ENCODE results near the gene SHISA5.
A peak's percentile ranks its signal among the peaks of the same experiment; 100 is the strongest.

The SHISA5 gene

GRCh38 chr3:48429317-48429959 is 74.5 kb downstream of the SHISA5 start:
- DNase-seq, result peak; percentile 61

DNA sequence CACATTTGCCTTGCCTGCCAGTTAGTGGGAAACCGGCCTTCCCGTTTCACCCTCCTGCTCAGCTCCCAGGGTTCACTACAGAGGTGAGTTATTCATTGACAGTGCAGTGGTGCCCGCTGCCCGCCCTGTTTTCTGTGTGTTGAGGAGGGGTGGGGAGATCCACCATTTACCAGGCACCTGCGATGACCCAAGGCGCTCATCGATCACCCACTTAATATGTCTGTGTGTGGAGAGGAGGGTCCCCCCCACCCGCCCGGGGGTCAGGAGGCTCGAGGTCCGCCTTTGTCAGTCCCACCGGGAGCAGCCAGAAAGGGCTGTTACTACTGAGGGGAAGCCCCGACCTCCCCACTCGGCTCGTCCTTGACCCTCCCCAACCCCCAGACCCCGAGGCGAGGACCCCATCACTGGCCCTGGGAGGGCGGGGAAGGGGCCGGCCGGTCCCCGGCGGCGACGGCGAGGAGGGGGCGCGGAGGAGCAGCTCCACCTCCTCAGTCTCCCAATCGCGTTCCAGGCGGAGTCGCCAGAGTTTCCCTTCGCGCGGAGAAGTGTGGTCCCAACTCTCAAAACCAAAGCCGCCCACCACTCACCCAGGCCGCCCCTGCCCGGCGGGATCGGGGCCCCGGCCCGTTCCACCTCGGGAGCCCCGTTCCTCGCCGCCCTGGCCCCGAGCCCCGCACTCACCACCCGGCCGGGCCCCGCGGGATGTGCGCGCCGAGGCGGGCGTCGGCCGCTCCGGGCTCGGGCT is 75.2 kb downstream of the SHISA5 start:
- DNase-seq, result peak; percentile 17 to 30

DNA sequence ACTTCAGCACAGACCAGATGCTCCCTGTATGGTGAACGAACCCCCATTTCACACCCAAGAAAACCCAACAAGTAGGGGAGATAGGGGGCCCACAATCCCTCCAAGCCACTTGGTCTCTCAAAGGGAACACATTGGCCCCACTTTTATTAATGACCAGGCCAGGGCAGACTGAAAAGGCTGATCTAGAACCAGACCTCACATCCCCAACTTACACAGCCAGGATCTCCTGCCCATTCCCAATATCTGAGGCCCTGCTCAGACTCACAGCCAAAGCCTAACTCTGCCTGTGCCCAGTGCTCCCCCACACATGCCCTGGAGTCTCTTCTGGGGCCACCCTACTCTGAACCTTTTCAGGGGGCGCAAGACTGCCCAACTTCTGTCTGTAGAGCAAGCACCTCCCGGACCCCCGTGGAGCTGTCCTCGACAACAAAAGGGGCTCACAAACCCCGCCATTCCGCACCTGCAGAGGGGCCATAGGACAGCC is 75.8 kb downstream of the SHISA5 start:
- DNase-seq, result no peak

GRCh38 chr3:48427630-48427962 is 76.4 kb downstream of the SHISA5 start:
- no peak for DNase-seq

DNA sequence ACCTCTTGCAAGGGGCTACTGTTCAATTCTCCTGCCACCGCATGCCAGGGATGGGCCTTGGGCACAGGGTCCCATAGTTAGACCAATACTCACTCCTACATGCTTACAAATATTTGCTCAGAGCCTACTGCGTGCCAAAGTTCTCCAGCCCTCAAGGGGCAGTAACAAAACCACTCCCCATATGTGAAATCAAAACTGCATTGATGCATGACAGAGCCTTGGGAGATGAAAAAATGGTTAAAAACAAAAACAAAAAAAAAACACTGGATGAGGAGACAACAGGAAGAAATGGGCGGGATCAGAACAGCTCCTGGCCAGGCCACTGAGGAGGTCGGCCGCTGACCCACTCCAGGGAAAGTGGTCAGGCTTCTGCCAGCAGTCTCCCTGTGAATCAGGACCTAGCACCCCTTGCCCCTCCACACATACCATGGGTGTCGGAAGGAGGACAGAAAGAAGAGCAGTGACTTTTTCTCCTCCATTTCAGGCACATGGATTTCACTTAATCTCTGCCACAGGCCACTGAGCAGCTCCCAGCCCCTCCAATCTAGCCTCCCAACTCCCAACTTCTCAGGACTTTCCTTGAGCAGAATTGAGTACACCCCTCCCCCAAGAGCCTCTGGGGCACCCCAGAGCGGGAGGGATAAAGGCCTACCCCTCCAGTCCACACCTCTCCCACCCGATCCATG is 76.9 kb downstream of the SHISA5 start:
- no peak for DNase-seq

GRCh38 chr3:48426401-48426909 is 77.5 kb downstream of the SHISA5 start:
- DNase-seq, result no peak

GRCh38 chr3:48425281-48425812 is 78.6 kb downstream of the SHISA5 start:
- no peak for DNase-seq

DNA sequence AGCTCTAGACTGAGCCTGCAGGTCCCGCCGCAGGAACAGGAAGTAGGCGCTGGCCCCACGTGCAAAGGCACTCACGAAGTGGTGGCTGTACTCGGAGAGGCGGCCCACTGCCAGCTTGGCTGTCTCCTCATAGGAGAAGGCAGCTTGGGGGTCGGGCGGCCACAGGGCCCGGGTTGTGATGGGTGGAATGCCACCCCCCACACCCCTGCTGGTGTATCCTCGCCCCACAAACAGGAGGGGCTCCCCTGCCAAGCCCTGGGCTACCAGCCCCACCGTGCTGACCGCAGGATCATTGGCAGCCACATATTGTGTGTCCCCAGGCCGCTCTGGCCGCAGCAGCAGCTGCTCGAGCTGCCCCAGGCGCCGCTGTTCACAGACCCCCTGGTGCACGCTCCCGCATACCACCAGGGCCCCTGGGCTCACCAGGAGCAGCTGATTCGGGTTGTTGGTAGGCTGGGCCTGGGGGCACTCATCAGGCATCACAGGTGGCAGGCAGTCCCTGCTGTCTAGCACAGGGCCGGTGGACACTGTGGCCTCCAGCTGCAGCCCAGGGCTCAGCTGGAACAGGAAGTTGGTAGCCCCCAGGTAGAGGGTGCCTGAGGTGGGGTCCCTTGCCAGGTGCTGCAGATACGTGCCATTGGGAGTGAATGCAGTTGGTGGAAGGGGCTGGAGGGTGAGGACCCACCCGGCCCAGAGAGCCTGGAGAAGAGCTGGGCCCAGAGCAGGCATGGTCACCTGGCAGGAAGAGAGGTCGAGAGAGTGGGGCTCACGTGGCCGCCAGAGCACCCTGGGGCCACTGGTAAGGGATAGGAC is 79.9 kb downstream of the SHISA5 start:
- DNase-seq, result no peak

DNA sequence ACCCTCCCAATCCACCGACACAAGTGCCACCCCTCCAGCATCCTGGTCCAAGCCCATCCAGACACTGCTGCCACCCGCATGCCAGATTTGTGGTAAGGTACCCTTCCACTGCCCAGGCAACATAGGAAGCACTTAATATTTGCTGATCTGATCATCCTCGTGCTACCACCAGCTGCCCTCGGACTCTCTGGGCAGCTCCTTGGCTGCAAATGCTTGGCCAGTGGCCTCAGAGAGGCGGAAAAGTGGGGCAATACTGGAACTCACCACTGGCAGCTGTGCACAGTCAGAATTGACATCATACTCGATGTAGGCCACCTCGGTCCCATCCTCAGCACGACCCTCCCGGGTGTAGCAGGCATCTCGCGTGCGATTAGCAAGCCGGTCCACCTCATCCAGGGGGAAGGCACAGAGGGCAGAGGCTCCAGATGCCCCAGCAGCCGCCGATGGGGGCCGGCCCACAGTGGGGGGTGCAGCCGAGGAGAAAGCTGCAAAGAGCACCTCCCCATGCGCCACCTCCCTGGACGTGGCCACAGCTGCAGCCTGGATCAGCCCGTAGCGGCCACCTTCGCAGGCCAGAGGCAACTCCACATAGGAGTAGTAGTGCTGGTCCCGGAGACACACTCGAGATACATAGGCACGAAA is 80.6 kb downstream of the SHISA5 start:
- no peak for DNase-seq

GRCh38 chr3:48422681-48423080 is 81.3 kb downstream of the SHISA5 start:
- no peak for DNase-seq

GRCh38 chr3:48422272-48422671 is 81.7 kb downstream of the SHISA5 start:
- no peak for DNase-seq

DNA sequence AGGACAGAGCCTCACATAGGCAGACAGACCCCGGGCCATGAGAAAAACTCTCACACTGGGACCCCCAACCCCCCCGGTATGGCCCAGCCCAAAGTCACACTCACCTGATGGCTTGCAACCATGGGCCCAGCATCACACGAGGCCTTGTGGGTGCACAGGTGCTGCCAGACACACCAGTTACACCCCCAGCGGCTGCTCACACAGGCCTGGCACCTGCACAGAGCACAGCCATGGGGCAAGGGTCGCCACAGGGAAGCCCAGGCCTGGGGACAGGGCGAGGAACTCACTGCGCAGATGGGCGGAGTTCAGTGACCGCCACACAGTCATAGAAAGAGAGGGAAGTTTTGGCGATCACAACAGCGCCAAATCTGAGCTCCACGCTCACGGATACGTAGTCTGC is 83.4 kb downstream of the SHISA5 start:
- DNase-seq, result no peak

DNA sequence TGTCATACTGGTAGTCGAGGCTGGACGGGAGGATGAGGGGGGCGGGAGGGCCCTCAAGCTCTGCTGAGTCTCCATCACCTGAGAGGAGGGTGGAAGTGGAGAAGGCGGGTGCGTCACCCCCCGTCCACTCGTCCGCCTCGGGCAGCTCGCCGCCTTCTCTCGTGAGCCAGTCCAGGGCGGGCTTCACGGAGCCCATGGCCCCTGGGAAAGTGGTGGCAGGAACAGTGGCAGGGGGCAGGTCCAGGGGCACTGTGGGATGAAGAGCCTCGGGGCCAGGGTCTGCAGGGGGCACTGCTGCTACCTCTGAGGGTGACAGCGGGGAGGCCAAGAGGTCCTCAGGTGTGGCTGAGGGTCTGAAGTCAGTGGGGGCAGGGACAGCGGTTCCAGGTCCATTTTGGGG is 84.4 kb downstream of the SHISA5 start:
- no peak for DNase-seq

- DNase-seq, result no peak
Measured at GRCh38 chr3:48419149-48419548, 84.8 kb downstream of the SHISA5 start.

DNA sequence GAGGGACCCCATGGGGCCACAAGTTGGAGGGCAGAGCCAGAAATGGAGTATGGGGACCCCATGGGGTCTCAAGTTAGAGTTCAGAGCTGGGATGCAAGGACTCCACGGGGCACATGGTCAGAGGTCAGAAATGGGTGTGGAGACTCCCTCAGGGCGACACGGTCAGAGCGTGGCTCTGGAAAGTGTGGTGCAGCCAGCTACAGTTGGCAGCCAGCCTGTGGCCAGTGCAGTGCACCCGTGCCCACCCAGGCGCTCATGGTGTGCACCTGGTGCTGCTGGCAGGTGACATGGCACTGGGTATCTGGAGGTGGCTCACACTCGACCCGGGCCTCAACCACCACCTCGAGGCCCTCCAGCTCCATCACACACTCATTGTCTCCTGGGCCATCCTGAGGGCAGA is 85.3 kb downstream of the SHISA5 start:
- no peak for DNase-seq

GRCh38 chr3:48418140-48418539 is 85.8 kb downstream of the SHISA5 start:
- DNase-seq, result no peak

Measured in activated CD4-positive, alpha-beta T cell treated with anti-CD3 and anti-CD28 coated beads, Interleukin-2, amount 50 U/mL, for 48 hours (primary cell).